WTC11 (cell line): Measurements from ENCODE around the gene HIC1. TPM values are rescaled to one million over a fixed set of nuclear protein-coding genes. Genes with fewer than 3 reads are reported as not detected.

ENCODE experiments used
- ATAC-seq: fragments of 200-7000 bp; cut with Tn5 transposase; 2 replicates; pipeline ENCODE4 v1.10.0; 2021; ENCODE audit warnings: mild to moderate bottlenecking, moderate library complexity
- CTCF ChIA-PET: fragments of 300-600 bp; sonication (Branson Sonifier 250); formaldehyde crosslinking; loops from one replicate; lab custom pipeline; 2021; ENCODE audit warnings: antibody characterized with exemption; lab: Charles Lee
- POLR2A ChIA-PET: fragments of 350-600 bp; sonication (Branson Sonifier 250); formaldehyde crosslinking; loops from one replicate; lab custom pipeline; 2021; ENCODE audit warnings: antibody characterized with exemption; lab: Charles Lee
- DNase-seq: peaks from one replicate; pipeline ENCODE4 v3.0.0; 2021; ENCODE audit warnings: low spot score
- H3K27ac Mint-ChIP-seq: 2 replicates; pipeline ENCODE4 v1.8.0; 2021; ENCODE audit warnings: mixed read lengths
- H3K27me3 Mint-ChIP-seq: 2 replicates; pipeline ENCODE4 v1.8.0; 2021; ENCODE audit warnings: low read depth, mild to moderate bottlenecking, moderate library complexity, mixed read lengths
- H3K36me3 Mint-ChIP-seq: 2 replicates; pipeline ENCODE4 v1.8.0; 2021; ENCODE audit warnings: mixed read lengths
- H3K4me1 Mint-ChIP-seq: 2 replicates; pipeline ENCODE4 v1.8.0; 2022; ENCODE audit warnings: mixed read lengths
- H3K4me3 Mint-ChIP-seq: 2 replicates; pipeline ENCODE4 v1.8.0; 2021; ENCODE audit warnings: mild to moderate bottlenecking, moderate library complexity, mixed read lengths
- H3K9me3 Mint-ChIP-seq: 2 replicates; pipeline ENCODE4 v1.8.0; 2021; ENCODE audit warnings: mixed read lengths
- ATF3 ChIP-seq: sonication (generic); formaldehyde crosslinking; conservative IDR thresholded peaks from 2 replicates; pipeline ENCODE4 v1.8.1; 2022; ENCODE audit warnings: mild to moderate bottlenecking, missing genetic modification reagents
- CBFB ChIP-seq: sonication (generic); formaldehyde crosslinking; IDR thresholded peaks from 2 replicates; pipeline ENCODE4 v1.8.1; 2022; ENCODE audit warnings: mild to moderate bottlenecking, low read depth, missing genetic modification reagents
- CREM ChIP-seq: sonication (generic); formaldehyde crosslinking; IDR thresholded peaks from 2 replicates; pipeline ENCODE4 v1.8.1; 2022; ENCODE audit warnings: mild to moderate bottlenecking, missing genetic modification reagents, moderate library complexity
- E2F1 ChIP-seq: sonication (generic); formaldehyde crosslinking; IDR thresholded peaks from 2 replicates; pipeline ENCODE4 v1.8.0; 2022; ENCODE audit warnings: mild to moderate bottlenecking, missing genetic modification reagents
- FOXK1 ChIP-seq: sonication (generic); formaldehyde crosslinking; IDR thresholded peaks from 2 replicates; pipeline ENCODE4 v1.8.0; 2022; ENCODE audit warnings: mild to moderate bottlenecking, moderate library complexity, missing genetic modification reagents
- FOXP1 ChIP-seq: sonication (generic); formaldehyde crosslinking; IDR thresholded peaks from 2 replicates; pipeline ENCODE4 v1.8.0; 2022; ENCODE audit warnings: missing genetic modification reagents, mild to moderate bottlenecking, moderate library complexity, borderline replicate concordance
- GRHL2 ChIP-seq: fragments of 250-450 bp; sonication (Bioruptor Pico); IDR thresholded peaks from 2 replicates; pipeline ENCODE4 v1.8.0; 2022; ENCODE audit warnings: mild to moderate bottlenecking, moderate library complexity; ENCODE audit not compliant: insufficient replicate concordance, severe bottlenecking
- HMGXB4 ChIP-seq: sonication (generic); formaldehyde crosslinking; IDR thresholded peaks from 2 replicates; pipeline ENCODE4 v1.8.1; 2023; ENCODE audit warnings: mild to moderate bottlenecking, moderate library complexity, missing genetic modification reagents
- JUN ChIP-seq: sonication (generic); formaldehyde crosslinking; IDR thresholded peaks from 2 replicates; pipeline ENCODE4 v1.8.0; 2023; ENCODE audit warnings: mild to moderate bottlenecking, missing genetic modification reagents
- KAT7 ChIP-seq: sonication (generic); formaldehyde crosslinking; IDR thresholded peaks from 2 replicates; pipeline ENCODE4 v1.8.1; 2023; ENCODE audit warnings: missing genetic modification reagents, mild to moderate bottlenecking, borderline replicate concordance
- MAX ChIP-seq: sonication (generic); formaldehyde crosslinking; IDR thresholded peaks from 2 replicates; pipeline ENCODE4 v1.8.0; 2022; ENCODE audit warnings: mild to moderate bottlenecking, missing genetic modification reagents
- SP1 ChIP-seq: sonication (generic); formaldehyde crosslinking; conservative IDR thresholded peaks from 2 replicates; pipeline ENCODE4 v1.8.1; 2022; ENCODE audit warnings: missing genetic modification reagents
- STAT6 ChIP-seq: sonication (generic); formaldehyde crosslinking; conservative IDR thresholded peaks from 2 replicates; pipeline ENCODE4 v1.8.1; 2023; ENCODE audit warnings: mild to moderate bottlenecking, low read depth, missing genetic modification reagents, moderate library complexity
- ZBTB43 ChIP-seq: sonication (generic); formaldehyde crosslinking; IDR thresholded peaks from 2 replicates; pipeline ENCODE4 v1.8.1; 2023; ENCODE audit warnings: mild to moderate bottlenecking, missing genetic modification reagents
- ZNF121 ChIP-seq: sonication (generic); formaldehyde crosslinking; IDR thresholded peaks from 2 replicates; pipeline ENCODE4 v1.8.0; 2023; ENCODE audit warnings: missing genetic modification reagents
- ZNF138 ChIP-seq: sonication (generic); formaldehyde crosslinking; conservative IDR thresholded peaks from 2 replicates; pipeline ENCODE4 v1.8.1; 2022; ENCODE audit warnings: mild to moderate bottlenecking, moderate library complexity, missing genetic modification reagents
- ZNF416 ChIP-seq: fragments of 250-450 bp; sonication (Bioruptor Pico); IDR thresholded peaks from 2 replicates; pipeline ENCODE4 v1.9.0; 2021; ENCODE audit warnings: mild to moderate bottlenecking, inconsistent platforms
- ZNF425 ChIP-seq: fragments of 250-450 bp; sonication (Bioruptor Pico); conservative IDR thresholded peaks from 2 replicates; pipeline ENCODE4 v1.9.0; 2021; ENCODE audit warnings: mild to moderate bottlenecking
- total RNA-seq: library from RNA; stranded (reverse); gene quantifications from 3 replicates; pipeline ENCODE4 v1.2.3, GENCODE V29; 2021

HIC1 gene
- total RNA-seq, 1 experiment from 2014 or later, result 0.37 TPM

- TF ChIP-seq ZBTB43 (CRISPR knock-in tag) (no peak), FOXP1 (CRISPR knock-in tag) (no peak), KAT7 (CRISPR knock-in tag) (no peak)
- TF ChIP-seq, all 79 proteins: peak for 0
Measured at GRCh38 chr17:2057175-2057759, 2.4 kb downstream of the HIC1 start (continued).

GRCh38 chr17:2057760-2058585 is 3.1 kb downstream of the HIC1 start:
- Mint-ChIP-seq H3K27ac (no peak overlapping the region), H3K36me3 (no peaks in the 10 kb centered on the region), H3K4me3 (peak overlapping the region; percentile 39), H3K27me3 (peaks cover 68% of the 10 kb centered on the region), H3K4me1 (peaks cover 19% of the 10 kb centered on the region), H3K9me3 (no peaks in the 10 kb centered on the region)
- POLR2A ChIA-PET, result interaction anchor here (1.6 kb wide), 1 partner anchor 187 kb away, joined by 5 read pairs; no protein-coding TSS in a partner anchor
- no peak for ATAC-seq
- no peak for DNase-seq
- CTCF ChIA-PET, result interaction anchor here (0.6 to 6.2 kb wide), 59 partner anchors 8 to 358 kb away, joined by 3 to 229 read pairs (median 4); partner anchors contain the start of genes RTN4RL1, SMG6 and SRR
- TF ChIP-seq GRHL2 (CRISPR knock-in tag) (no peak), HMGXB4 (no peak), STAT6 (CRISPR knock-in tag) (no peak), SP1 (CRISPR knock-in tag) (0 out of 2 replicates have a peak, but pooled peaks have one; percentile 1), MAX (CRISPR knock-in tag) (peak; percentile 77; the same call in 1 of the 2 replicates), FOXP1 (CRISPR knock-in tag) (peak; percentile 63; the same call in 1 of the 2 replicates), FOXK1 (peak; percentile 68; the same call in 1 of the 2 replicates), ZNF425 (CRISPR knock-in tag) (no peak), ZNF121 (no peak), E2F1 (CRISPR knock-in tag) (0 out of 2 replicates have a peak, but pooled peaks have one; percentile 61), ZBTB43 (CRISPR knock-in tag) (no peak), JUN (peak; percentile 53; the same call in 1 of the 2 replicates), CBFB (CRISPR knock-in tag) (peak; percentile 12; the same call in 1 of the 2 replicates), ATF3 (CRISPR knock-in tag) (0 out of 2 replicates have a peak, but pooled peaks have one; percentile 44), CREM (CRISPR knock-in tag) (no peak), ZNF416 (CRISPR knock-in tag) (no peak), ZNF138 (CRISPR knock-in tag) (0 out of 2 replicates have a peak, but pooled peaks have one; percentile 16)
